HG02938 (cell line): ENCODE data around the gene CCDC9B.

Experiments
- ATAC-seq: cut with Tn5 transposase; IDR thresholded peaks from one replicate; pipeline ENCODE4 v1.9.1; 2021; ENCODE audit warnings: mild to moderate bottlenecking, moderate library complexity; ENCODE audit not compliant: unreplicated experiment

CCDC9B gene

DNA sequence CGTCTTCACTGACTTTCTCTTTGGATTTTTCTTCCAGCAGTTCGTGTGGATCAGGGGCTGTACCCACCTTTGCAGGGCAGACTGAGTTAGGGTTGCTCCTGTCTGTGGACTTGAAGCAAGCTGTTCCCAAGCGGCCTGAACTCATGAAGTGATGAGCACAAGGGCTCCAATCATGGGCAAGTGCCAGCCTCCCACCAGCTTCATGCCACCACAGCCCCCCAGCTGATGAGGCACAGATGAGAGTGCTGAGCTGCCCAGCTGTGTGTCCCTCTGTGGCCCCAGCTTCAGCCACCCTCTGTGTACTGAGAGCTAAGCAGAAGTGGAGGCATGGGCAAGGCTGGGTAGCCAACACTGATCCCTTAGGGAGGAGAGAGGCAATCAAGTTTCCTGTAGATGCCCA lies 29.7 kb downstream of the CCDC9B start:
- no peak for ATAC-seq

DNA sequence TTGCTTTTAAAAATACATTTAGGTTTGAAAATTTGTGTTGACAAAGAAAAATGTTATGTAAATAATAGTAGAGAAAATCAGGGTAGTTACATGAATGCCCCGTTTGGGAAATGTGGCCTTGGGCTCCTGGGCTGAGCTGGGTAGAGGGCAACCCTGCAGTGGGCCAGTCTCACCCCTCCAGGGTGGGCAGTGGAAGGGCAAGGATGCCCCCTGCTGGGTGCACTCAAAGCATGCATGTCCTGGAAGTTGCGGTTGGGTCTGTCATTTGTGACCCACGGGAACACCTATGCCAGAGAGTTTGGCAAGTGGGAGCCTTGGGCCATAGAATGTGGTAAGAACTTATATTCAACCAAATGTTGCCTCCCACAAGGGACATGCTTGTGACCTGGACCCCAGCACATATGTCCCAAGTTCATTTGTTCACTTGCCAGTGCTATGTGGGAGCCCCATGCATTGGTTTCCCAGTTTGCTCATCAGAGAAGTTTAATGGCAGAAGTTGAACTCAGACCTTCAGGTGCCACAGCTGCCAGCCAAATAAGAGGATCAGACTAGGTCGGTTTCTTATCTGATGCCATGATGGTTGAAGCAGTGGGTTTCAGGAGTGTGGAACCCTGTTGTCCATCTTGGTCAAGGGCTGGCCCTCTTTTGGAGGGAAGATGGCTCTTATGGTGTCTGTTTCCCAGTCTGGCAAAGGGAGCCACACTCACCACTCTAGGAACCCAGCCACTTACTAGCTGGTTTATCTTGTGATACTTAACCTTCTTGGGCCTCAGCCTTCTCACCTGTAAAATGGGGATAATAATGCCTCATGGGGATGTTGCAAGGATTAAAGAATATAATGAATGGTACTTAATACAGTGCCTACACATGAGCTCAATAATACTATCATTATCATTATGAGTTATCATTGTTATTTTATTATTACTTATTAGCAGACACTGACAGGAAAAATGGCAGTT lies 30.5 kb downstream of the CCDC9B start:
- no peak for ATAC-seq

DNA sequence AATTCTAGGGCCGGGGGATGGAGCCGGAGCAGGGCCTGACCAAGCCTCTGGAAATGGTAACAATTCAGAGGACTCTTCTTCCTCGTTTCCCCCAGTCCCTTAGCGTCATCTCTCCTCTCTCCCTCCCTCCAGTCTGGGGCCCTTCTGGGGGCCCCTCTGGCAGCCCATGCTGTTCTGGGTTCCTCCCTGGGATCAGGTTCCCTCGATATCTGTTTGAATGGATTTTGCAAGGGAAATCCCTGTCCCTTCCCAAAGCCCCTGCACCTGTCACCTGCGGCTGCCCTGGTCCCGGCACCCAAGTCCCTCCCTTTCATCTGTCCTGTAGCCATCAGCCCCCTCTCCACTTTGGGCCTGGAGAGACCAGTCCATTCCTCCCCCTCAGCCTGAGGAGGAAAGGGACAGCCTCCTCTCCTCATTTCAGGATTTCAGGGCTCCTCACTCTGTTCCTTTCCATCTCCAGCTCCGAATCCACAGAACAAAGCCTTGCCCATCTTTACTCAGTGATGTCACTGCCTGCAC lies 31.3 kb downstream of the CCDC9B start:
- ATAC-seq = no peak

DNA sequence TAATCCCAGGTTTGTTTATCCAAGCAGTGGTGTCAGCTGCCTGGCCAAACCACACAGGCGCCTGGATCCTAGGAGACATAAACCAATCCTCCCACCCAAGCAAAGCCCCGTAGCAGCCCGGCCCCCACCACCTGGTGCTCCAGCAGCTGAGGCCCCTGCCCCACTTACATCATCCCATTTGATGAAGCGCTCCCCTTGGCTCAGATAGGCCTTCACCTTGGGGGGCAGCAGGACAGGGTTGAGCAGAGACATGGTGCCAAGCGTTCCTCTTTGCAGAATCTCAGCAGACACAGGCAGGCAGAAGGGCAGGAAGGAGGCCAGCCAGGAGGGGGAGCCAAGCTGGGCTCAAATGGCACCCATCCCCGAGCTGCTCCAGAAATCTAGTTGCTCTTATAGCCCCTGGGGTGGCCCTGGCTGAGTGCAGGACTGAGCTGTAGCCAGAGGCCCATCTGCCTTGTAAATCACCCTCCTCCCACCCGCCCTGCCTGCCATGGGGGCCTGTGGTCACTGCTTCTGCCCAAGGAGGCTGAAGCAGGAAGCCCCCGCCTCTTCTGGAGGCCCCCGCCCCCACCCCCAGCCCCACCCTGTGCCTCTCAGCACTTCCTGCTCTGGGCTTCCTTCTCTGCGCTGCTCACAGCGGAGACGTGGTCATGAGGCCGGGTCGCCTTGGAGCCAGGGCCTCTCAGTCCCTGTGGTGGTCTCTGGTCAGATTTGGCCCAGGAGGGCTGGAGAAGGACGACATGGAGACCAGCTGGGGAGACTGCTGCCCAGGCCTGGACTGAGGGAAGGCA lies 33.1 kb downstream of the CCDC9B start, which contains the start of gene PLCB2:
PLCB2 (minus strand) TSS at position 515 of the 791 bp plus-strand sequence; CDS start at position 252, 263 bp downstream.
- peak; percentile 47 for ATAC-seq

DNA sequence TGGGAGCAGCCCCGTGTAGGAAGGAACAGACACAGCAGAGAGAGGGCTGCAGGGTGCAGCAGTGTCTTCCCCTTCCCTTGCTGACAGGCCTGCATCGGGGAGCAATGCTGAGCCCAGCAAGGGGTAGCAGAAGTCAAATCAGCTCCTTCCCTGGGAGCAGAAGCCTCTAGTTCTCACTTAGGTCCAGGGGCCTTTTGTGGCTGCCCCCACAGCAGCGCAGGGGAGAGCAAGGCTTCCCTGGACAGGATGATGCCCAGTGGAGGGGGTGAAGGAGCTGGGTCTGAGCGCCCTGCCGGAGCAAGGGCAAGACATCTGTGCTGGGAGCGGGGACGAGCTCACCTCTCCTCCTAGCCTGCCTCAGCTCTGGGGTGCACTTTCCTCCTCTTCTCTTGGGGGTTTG lies 33.8 kb downstream of the CCDC9B start:
- no peak for ATAC-seq

DNA sequence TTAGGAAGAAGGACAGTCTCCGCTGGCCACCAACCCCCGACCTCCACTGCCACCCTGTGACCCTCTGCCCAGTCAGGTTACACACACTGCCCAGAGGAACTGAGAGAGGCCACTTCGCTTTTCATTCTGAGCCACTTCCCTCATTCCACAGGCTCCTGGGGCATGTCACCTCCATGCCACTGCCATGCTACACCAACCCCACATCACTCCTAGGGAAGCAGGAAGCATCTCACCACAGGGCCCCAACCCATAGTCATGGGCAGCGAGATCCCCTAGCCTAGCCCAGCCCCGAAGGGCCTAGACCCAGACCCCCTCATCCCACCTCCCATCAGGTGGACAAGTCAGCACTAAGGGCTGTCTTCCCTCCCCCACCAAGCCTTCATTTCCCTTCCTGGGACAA lies 34.4 kb downstream of the CCDC9B start:
- no peak for ATAC-seq

DNA sequence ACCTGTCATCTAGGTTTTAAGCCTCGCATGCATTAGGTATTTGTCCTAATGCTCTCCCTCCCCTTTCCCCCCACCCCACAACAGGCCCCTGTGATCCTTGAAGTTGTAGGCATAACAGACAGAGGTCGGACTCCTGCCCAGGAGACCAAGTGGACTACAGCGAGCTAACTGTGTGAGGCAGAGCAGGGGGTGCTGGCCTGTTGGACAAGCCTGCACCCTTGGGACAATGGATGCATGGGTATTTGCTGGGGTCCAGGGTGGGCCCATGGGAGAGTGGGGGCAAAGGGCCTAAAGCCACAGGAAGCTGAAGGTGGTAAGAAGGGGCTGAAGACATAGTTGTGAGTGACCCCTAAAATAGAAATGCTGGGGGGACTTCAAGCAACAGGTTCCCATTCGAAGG lies 35.5 kb downstream of the CCDC9B start:
- no peak for ATAC-seq

DNA sequence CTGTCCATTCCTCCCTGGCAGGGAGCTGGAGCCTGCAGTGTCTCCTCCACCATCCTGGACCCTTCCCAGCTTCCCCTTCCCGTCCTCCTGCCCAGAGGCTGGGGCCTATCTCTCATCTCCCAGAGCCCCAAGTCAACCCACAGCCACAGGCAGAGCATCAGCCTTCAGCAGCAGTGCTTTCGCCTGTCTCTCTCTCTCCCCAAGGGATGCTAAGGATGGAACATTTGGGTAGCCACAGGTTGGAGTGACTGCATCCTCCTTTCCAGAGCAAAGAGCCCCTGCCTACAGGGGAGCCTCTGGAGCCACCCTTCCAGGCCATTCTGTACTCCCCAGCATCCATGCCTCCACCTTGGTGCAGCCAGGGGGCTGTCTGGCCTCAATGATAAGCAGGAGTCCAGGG lies 37.2 kb downstream of the CCDC9B start:
- no peak for ATAC-seq

DNA sequence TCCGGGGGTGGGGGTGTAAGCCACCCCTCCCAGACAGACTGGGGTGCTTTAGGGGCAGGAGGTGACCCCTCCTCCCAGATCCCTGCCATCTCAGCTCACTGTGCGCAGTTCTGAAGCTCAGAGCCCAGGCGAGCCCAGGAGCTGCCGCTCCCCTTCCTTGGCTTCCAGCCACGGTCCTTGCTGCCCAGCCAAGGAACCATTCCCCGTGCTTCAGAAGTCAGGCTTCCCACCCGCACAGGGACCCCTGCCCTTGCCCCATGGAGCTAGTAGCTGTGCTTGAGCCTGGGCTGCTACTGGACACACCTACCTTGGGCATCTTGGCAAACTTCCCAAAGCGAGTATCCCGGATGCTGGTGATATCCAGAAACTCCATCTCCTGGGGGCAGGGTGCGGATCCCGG lies 37.8 kb downstream of the CCDC9B start:
- no peak for ATAC-seq

DNA sequence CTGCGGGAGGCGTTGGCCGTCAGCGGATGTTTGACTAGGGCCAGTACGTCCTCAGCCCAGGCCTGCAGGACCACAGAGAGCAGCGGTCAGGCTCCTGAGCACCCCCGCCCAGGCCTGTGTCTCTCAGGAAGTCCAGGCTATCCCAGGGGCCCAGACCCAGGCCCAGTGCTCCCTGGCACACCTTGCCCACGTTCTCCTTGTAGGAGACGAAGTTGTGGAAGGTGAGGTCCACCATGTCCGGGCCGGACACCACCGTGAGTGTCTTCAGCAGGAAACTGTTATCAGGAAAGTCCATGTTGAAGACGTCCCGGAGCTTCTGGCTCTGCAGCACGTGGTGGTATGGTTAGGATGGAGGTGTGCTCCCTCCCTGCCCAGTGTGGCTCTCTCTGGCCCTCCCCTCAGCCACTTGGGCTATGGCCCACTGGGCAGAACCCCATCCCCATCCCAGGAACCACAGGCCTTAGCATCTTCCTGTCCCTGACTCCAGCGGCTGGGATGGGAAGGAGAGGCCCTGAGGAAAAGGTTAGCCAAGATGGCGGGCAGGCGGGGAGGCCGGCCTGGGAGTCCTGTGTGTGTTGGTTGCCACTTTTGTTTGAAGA lies 38.4 kb downstream of the CCDC9B start:
- ATAC-seq = no peak

DNA sequence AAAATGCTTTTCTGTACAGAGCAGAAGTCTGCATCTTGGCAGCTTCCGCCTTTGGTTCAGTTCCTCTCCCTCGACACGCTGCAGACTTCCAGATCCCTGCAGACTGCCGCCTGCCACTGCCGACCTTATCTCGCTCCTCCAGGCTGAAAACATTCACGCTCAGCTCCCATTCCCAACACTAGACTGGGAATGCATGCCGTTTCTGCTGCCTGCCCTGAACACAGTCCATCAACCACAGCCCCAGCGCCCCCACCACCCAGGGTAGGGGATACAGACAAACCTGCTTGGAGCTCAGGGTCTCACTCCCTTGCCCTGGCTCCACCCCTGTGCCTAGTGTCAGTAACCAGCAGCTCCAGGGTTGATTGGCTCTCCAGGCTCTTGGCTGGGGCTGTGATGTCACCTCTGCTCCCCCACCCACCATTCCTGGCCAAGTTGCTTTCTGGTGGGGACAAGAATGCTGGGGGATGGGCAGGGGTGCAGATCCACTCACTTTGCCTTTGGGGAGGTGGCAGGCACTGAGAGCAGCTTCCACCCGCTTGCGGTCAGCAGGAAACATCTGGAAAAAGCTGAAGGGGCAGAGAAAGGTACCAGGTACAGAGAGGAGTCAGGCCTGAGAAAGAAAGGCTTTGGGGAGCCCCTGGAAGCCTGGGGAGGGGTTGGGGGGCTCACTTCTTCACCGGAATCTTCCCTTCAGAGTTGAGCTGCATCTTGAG lies 39.1 kb downstream of the CCDC9B start:
- ATAC-seq = no peak

DNA sequence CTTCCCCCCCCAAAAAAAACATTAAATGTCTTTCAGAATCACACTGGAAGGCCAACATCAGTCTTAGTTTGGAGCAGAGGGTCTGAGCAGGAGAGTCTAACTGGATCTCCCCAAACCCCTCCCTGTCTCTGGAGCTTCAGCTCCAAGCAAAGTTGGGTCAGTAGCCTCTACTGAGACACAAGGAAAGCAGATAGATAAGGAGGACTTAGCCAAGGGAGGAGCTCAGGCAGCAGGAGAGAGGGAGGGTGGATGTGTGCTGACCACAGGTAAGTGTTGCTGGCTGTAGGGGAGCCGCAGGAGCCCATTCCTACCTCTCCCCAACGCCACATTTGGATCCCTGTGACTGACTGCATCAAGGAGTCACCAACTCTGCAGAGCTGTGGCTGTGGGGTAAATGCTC lies 40.0 kb downstream of the CCDC9B start:
- ATAC-seq = no peak

DNA sequence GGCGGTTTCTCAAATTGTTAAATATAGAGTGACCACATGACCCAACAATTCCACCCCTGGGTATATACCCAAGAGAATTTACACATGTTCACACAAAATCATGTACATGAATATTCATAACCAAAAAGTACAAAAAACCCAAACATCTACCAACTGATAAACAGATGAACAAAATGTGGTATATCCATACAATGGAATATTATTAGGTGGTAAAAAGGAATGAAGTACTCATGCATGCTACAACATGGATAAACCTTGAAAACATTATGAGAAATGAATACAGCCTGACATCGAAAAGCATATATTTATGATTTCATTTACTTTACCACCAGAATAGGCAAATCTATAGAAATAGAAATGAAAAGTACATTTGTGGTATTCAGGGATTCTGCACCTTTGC lies 40.4 kb downstream of the CCDC9B start:
- ATAC-seq = no peak

DNA sequence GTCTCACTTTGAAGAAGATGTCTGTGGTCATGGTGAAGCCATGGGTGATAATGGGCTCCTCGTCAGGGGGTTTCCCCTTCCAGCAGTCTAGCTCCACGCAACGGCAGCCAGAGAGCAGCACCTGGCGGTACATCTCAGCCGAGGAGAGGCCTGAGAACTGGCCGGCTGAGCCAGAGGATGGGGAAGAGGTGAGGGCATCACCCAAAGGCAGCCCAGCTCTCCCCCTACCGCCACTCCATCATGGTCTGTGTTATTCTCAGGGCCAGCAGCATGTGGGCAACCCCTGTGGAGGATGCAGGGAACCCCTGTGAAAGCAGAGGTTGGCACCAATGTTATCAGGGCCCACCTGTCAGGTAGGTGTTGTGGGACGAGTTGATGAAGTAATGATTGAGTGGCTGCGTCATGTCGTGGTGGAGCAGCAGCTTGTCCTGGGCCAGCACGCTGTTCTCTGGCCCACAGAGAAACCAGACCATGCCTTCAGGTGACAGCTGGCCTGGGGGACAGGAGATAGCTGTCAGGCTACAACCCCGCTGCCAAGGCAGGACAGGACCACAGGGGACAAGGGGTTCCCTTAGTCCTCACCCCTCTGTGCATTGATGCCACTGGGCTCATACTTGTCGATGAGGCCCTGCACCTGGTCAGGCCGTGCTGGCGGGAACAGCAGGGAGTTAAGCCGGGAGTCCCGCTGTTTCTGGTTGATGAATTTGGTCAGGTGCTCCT lies 42.4 kb downstream of the CCDC9B start:
- no peak for ATAC-seq

DNA sequence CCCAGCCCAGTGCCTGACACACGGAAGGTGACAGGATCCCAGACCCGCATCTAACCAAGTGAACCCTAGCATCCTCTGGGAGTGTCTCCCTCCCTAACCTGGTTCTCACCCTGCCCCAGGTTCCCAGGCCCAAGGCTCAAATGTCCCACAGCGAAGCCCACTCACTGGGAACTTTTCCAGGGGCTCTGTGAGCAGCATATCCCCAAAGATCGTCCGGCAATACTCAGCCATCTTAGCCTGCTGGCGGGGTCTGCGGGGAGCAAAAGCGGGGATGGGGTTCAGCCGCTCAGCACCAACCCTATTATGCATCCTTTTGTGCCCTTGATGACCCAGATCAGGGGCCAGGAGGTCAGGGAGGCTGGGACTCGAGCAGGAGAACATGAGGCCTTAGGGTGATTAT lies 43.4 kb downstream of the CCDC9B start:
- no peak for ATAC-seq

DNA sequence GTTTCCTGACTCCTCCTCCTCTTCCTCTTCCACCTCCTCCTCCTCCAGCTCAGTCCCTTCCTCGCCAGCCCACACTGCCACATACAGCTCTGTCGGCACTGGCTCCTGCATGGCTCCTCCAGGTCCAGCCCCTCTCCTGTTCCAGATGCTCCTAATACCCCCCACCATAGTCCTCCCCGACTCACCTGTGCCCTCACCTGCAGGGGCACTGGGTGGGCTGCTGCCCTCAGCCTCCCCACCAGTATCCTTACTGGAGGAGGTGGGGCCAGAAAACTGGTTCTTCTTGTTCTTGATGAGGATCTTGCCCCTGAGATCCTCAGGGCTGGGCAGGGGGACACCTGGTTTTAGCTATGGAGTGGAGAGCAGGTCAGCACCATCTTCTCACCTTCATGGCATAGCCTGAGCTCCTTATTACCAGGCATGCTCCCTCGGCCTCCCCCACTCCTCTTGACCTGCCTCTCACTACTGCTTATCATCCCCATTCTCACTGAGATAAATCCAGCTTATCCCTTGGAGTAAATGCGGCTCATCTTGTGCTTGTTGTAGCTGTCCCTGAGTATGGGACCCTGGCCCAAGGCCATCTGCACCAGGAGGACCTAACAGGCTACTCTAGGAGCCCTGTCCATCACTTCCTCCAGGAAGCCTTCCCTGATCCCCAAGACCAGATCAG lies 44.0 kb downstream of the CCDC9B start:
- no peak for ATAC-seq

DNA sequence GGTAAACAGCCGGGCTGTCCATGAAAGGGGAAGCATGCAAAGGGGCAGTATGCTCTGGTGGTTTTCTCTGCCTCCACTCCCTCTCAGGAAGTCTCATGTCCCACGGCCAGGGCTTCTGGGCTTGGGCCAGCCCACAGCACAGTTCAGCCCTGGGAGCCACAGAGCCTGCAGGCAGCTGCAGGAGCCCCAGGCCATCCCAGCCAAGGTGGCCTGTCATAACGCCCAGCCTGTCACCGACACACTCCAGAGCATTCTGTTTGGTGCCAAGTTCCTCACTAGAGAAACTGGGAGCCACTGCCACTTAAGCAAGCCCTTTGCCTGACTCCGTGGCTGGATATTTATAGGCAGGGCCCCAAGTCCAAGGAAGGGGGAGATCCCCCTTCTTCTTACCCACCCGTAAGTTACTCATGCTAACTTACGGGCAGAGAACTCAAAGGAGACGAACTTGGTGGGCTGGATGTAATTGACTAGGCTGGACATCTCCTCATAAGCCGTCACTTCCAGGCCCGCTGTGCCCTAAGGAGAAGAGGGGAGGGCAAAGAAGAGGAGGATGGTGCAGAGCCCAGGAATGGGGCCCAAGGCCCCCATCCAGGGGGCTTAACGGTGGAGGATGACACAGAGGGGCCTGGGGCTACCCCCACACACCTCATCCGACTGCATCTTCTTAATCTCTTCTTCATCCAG lies 44.7 kb downstream of the CCDC9B start:
- ATAC-seq = no peak

DNA sequence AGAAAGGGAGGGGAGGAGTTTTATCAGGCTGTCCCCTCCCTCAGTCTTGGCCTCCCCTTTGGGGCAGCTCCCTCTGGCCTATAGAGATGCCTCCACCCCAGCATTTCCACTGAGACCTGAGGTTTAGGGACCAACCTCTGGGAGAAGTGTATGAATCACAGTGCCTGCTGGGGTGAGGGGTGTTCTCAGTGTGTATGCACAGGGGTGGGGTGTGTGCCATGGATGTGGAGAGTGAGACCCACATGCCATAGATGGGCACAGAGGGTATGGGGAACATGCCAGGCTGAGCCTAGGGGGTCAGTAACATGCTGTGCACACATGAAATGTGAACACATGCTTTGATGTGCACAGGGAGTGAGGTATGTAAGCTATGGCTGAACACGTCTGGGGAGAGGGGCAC lies 45.4 kb downstream of the CCDC9B start:
- ATAC-seq = no peak
